Adrenal gland (tissue), 12 donors: ENCODE data around the gene INPP4B. TPM values are rescaled to one million over a fixed set of nuclear protein-coding genes. Genes with fewer than 3 reads are reported as not detected.

Experiments
- DNase-seq, 7 donors: peaks; one replicate each; pipeline ENCODE4 v3.0.0-alpha.2; 2019 to 2020
- H3K27ac ChIP-seq, 5 donors: fragments of 200-600 bp; sonication (generic) in 4 of 5; 1 replicate in 3 of 5; 2 replicates in 2 of 5; pipeline versions ENCODE4 v1.5.1 to v1.8.0; 2016 to 2020; ENCODE audit warnings: mild to moderate bottlenecking in 1 of 5
- H3K27me3 ChIP-seq: fragments of 200-600 bp; 2 replicates; pipeline ENCODE4 v1.8.0; 2021
- H3K36me3 ChIP-seq, 2 donors: fragments of 200-600 bp; replicated peaks in 1 of 2; 1 replicate in 1 of 2; 2 replicates in 1 of 2; pipeline versions ENCODE4 v1.5.1 to v1.8.0; 2018 to 2022
- H3K4me1 ChIP-seq, 2 donors: fragments of 200-600 bp; replicated peaks in 1 of 2; 1 replicate in 1 of 2; 2 replicates in 1 of 2; pipeline versions ENCODE4 v1.5.1 to v1.8.0; 2018 to 2021
- H3K4me3 ChIP-seq, 4 donors: fragments of 200-600 bp; sonication (generic) in 3 of 4; one replicate each; pipeline ENCODE4 v1.5.1; 2016 to 2018
- H3K9me3 ChIP-seq, 3 donors: fragments of 200-600 bp; sonication (generic) in 1 of 3; replicated peaks in 1 of 3; 1 replicate in 2 of 3; 2 replicates in 1 of 3; pipeline versions ENCODE4 v1.5.1 to v1.8.0; 2016 to 2021
- CTCF ChIP-seq, 6 experiments: fragments of 450-650 bp in 4 of 6; fragments of 200-600 bp in 2 of 6; sonication (generic) in 1 of 6; IDR thresholded peaks; 1 replicate in 5 of 6; 2 replicates in 1 of 6; pipeline versions ENCODE4 v1.5.1 to v1.8.0; 2016 to 2021; ENCODE audit warnings: antibody characterized with exemption in 6 of 6, mild to moderate bottlenecking in 2 of 6, moderate library complexity in 1 of 6
- POLR2A ChIP-seq, 2 donors: fragments of 450-650 bp; IDR thresholded peaks; one replicate each; pipeline ENCODE4 v1.6.1; 2017; ENCODE audit warnings: antibody characterized with exemption in 2 of 2, mild to moderate bottlenecking in 2 of 2, moderate library complexity in 1 of 2
- WGBS, 4 donors: extraction: QIAGEN DNeasy Blood & Tissue Kit in 2 of 4; methylation state at CpG; one replicate each; pipeline versions ENCODE4 v1.1.5 to v1.1.7; 2013 to 2017; 5-methylcytosine and 5-hydroxymethylcytosine counted together
- intact Hi-C, 2 donors: fragments of 100-400 bp; cut with DNase I; formaldehyde crosslinking; loops; one replicate each; pipeline versions ENCODE4 v1.14.1 to v1.15.0; 2022 to 2023
- polyA plus RNA-seq, 3 donors: library from polyadenylated mRNA; stranded (reverse); fragments of 200-250 nt in 2 of 3; fragments of 350-450 nt in 1 of 3; fragmentation: Illumina TruSeq in 1 of 3; extraction: RNeasy Lipid Tissue Mini Kit (QIAGEN cat#74804) in 1 of 3; gene quantifications; one replicate each; pipeline ENCODE4 v1.2.3, GENCODE V29; 2013 to 2014
- total RNA-seq, 9 donors: library from RNA; depleted of rRNA in 4 of 9; stranded (reverse); fragments of >200 nt in 4 of 9; fragments of 120-200 nt in 1 of 9; fragmentation: NEBNext Ultra II Directional in 1 of 9; extraction: Animal tissue kit (Norgen Biotek cat#: 25700) in 1 of 9; gene quantifications; one replicate each; pipeline versions ENCODE4 v1.1.0 to v1.2.4, GENCODE V29; 2013 to 2023
- donor health status: healthy with polysubstance abuse.
- donor health status: Bipolar disorder and iron deficiency.
- donor health status: DM: yes; HTN: yes; CAD: no.
- donor health status: DM: no; HTN: no; CAD: no.
- donor health status: DM: no; HTN: no; CAD: no.
- donor health status: DM: yes; HTN: yes; CAD: no.

Gene INPP4B
- total and polyA plus RNA-seq, 12 donors: 2.2 to 21.6 (median 11.8) TPM

- DNase-seq: no peak
- 63 to 70% (median 65%) methylated on average over 3 of the region's 3 CpGs for WGBS, 4 donors
These were observed 868.7 kb downstream of the INPP4B start for GRCh38 chr4:141977433-141977832.

More at GRCh38 chr4:141977433-141977832, 868.7 kb downstream of the INPP4B start:
- intact Hi-C loops: no loop called here
- no peaks in the 10 kb centered on the region for H3K27me3 ChIP-seq
- H3K36me3 ChIP-seq: no peaks in the 10 kb centered on the region
- TF ChIP-seq CTCF (IDR thresholded peaks at IDR 0.05) (no peak), POLR2A (IDR thresholded peaks at IDR 0.05) (no peak)
- no peak overlapping the region for H3K27ac ChIP-seq
- H3K4me1 ChIP-seq: no peaks in the 10 kb centered on the region
- H3K4me3 ChIP-seq: no peak overlapping the region
- no peaks in the 10 kb centered on the region for H3K9me3 ChIP-seq
